ENCODE measurements around the gene SNX5. TPM values are rescaled to one million over a fixed set of nuclear protein-coding genes. Genes with fewer than 3 reads are reported as not detected.
A peak's percentile ranks its signal among the peaks of the same experiment; 100 is the strongest.

Gene SNX5
- total and polyA plus RNA-seq, 2 of the 13 experiments (the other 11 are each of a cell fraction or from before 2014, with no cell fraction given): 664 to 1,040 TPM

DNA sequence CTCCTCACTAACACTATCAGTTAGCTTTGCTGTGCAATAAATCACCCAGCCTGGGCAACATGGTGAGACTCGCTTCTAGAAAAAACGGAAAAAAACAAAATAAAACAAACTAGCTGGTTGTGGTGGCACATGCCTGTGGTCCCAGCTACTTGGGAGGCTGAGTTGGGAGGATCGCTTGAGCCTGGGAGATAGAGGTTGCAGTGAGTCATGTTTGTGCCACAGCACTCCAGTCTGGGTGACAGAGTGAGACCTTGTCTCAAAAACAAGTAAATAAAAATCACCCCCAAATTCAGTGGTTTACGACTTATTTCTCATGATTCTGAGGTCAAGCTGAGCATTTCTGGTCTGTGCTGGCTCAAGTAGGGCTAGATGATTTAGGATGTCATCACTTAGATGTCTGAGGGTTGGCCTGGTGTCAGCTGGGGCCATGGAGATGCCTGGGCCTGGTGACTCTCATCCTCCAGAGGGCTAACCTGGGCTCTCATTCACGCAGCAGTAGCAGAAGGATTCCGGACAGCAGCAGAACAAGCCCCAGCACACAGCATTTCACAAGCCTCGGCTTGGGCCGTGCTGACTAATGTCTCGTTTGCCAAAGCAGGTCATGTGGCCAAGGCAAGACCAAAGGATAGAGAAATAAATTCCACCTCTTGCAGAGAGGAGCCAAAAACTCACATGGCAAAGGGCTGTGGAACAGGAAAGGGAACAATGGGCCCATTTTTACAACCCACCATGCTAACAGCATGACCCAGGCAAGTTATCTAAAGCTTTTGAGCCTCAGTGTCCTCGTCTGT, 32.7 kb upstream of the SNX5 start (continued):
- TF ChIP-seq, protein P1, sequence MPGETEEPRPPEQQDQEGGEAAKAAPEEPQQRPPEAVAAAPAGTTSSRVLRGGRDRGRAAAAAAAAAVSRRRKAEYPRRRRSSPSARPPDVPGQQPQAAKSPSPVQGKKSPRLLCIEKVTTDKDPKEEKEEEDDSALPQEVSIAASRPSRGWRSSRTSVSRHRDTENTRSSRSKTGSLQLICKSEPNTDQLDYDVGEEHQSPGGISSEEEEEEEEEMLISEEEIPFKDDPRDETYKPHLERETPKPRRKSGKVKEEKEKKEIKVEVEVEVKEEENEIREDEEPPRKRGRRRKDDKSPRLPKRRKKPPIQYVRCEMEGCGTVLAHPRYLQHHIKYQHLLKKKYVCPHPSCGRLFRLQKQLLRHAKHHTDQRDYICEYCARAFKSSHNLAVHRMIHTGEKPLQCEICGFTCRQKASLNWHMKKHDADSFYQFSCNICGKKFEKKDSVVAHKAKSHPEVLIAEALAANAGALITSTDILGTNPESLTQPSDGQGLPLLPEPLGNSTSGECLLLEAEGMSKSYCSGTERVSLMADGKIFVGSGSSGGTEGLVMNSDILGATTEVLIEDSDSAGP (CRISPR knock-in tag; IDR thresholded peaks at IDR 0.05; ENCODE audit: borderline replicate concordance): no peak; the same call in 1 of the 2 replicates
- TF ChIP-seq KAT8 (CRISPR knock-in tag; IDR thresholded peaks at IDR 0.05) (peak; percentile 46; the same call in 1 of the 2 replicates), ZBTB14 (CRISPR knock-in tag; IDR thresholded peaks at IDR 0.05) (no peak), SALL1 (CRISPR knock-in tag; IDR thresholded peaks at IDR 0.05) (peak; percentile 73), MAFG (CRISPR knock-in tag; IDR thresholded peaks at IDR 0.05) (0 out of 2 replicates have a peak, but pooled peaks have one; percentile 38), ATF1 (CRISPR knock-in tag; IDR thresholded peaks at IDR 0.05) (no peak), ADNP (CRISPR knock-in tag; IDR thresholded peaks at IDR 0.05) (no peak), YEATS2 (CRISPR knock-in tag; IDR thresholded peaks at IDR 0.05; ENCODE audit: borderline replicate concordance) (0 out of 2 replicates have a peak, but pooled peaks have one; percentile 20), ARHGAP35 (CRISPR knock-in tag; IDR thresholded peaks at IDR 0.05; ENCODE audit: borderline replicate concordance) (no peak), SRY (CRISPR knock-in tag; IDR thresholded peaks at IDR 0.05) (0 out of 2 replicates have a peak, but pooled peaks have one; percentile 40), ZNF460 (CRISPR knock-in tag; IDR thresholded peaks at IDR 0.05; ENCODE audit: borderline replicate concordance) (no peak), KDM1A (CRISPR knock-in tag; IDR thresholded peaks at IDR 0.05) (peak; percentile 16; the same call in 1 of the 2 replicates), ZNF382 (CRISPR knock-in tag; IDR thresholded peaks at IDR 0.05; ENCODE audit: borderline replicate concordance) (no peak), HOXA5 (CRISPR knock-in tag; IDR thresholded peaks at IDR 0.05) (no peak), ZNF644 (CRISPR knock-in tag; IDR thresholded peaks at IDR 0.05; ENCODE audit: low read depth) (peak; percentile 75), ZNF552 (CRISPR knock-in tag; IDR thresholded peaks at IDR 0.05; ENCODE audit: borderline replicate concordance) (no peak)
- TF ChIP-seq, protein P2, sequence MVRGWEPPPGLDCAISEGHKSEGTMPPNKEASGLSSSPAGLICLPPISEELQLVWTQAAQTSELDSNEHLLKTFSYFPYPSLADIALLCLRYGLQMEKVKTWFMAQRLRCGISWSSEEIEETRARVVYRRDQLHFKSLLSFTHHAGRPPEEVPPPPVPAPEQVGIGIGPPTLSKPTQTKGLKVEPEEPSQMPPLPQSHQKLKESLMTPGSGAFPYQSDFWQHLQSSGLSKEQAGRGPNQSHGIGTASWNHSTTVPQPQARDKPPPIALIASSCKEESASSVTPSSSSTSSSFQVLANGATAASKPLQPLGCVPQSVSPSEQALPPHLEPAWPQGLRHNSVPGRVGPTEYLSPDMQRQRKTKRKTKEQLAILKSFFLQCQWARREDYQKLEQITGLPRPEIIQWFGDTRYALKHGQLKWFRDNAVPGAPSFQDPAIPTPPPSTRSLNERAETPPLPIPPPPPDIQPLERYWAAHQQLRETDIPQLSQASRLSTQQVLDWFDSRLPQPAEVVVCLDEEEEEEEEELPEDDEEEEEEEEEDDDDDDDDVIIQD (CRISPR knock-in tag; IDR thresholded peaks at IDR 0.05; ENCODE audit: low read depth): peak; percentile 63; the same call in 1 of the 2 replicates
- TF ChIP-seq, protein P3, sequence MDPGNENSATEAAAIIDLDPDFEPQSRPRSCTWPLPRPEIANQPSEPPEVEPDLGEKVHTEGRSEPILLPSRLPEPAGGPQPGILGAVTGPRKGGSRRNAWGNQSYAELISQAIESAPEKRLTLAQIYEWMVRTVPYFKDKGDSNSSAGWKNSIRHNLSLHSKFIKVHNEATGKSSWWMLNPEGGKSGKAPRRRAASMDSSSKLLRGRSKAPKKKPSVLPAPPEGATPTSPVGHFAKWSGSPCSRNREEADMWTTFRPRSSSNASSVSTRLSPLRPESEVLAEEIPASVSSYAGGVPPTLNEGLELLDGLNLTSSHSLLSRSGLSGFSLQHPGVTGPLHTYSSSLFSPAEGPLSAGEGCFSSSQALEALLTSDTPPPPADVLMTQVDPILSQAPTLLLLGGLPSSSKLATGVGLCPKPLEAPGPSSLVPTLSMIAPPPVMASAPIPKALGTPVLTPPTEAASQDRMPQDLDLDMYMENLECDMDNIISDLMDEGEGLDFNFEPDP (CRISPR knock-in tag; conservative IDR thresholded peaks at IDR 0.05): 0 out of 2 replicates have a peak, but pooled peaks have one; percentile 65
- TF ChIP-seq, protein P4, sequence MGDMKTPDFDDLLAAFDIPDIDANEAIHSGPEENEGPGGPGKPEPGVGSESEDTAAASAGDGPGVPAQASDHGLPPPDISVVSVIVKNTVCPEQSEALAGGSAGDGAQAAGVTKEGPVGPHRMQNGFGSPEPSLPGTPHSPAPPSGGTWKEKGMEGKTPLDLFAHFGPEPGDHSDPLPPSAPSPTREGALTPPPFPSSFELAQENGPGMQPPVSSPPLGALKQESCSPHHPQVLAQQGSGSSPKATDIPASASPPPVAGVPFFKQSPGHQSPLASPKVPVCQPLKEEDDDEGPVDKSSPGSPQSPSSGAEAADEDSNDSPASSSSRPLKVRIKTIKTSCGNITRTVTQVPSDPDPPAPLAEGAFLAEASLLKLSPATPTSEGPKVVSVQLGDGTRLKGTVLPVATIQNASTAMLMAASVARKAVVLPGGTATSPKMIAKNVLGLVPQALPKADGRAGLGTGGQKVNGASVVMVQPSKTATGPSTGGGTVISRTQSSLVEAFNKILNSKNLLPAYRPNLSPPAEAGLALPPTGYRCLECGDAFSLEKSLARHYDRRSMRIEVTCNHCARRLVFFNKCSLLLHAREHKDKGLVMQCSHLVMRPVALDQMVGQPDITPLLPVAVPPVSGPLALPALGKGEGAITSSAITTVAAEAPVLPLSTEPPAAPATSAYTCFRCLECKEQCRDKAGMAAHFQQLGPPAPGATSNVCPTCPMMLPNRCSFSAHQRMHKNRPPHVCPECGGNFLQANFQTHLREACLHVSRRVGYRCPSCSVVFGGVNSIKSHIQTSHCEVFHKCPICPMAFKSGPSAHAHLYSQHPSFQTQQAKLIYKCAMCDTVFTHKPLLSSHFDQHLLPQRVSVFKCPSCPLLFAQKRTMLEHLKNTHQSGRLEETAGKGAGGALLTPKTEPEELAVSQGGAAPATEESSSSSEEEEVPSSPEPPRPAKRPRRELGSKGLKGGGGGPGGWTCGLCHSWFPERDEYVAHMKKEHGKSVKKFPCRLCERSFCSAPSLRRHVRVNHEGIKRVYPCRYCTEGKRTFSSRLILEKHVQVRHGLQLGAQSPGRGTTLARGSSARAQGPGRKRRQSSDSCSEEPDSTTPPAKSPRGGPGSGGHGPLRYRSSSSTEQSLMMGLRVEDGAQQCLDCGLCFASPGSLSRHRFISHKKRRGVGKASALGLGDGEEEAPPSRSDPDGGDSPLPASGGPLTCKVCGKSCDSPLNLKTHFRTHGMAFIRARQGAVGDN (CRISPR knock-in tag; IDR thresholded peaks at IDR 0.05): peak; percentile 66
